ENCODE data around the gene PRKD1. TPM values are rescaled to one million over a fixed set of nuclear protein-coding genes. Genes with fewer than 3 reads are reported as not detected.

PRKD1 gene
- total and polyA plus RNA-seq, 10 of the 15 experiments (the other 5 are each of a cell fraction or from before 2014, with no cell fraction given) = 0.02 to 0.56 TPM; not detected in 8

DNA sequence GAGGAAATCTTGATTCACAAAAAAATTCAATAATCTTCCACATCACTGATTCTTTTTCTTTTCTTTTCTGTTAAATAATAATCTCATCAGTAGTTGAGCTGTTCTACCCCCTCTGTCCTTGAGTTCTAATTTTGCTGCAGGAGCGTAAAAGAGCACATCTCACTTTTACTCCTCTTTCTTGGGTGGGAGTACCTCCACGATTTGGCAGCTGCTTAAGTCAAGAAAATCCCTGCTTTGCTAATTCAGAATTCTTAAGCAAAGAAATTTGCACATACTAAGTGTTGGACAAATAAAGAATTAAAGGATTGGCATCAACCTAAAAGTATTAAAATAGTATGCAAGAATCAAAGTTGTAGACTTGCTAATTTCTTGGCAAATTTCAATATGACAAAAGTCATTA, 128.8 kb downstream of the PRKD1 start:
- FAIRE-seq (no peak), ATAC-seq (no peak), DNase-seq (ENCODE audit: low read depth, low spot score) (no peak)
- Histone ChIP-seq H3K36me3 (ENCODE audit: control insufficient read depth in 2 of 2, insufficient read depth in 2 of 2, low read length in 1 of 2) (no peaks in the 10 kb centered on the region), H3K27ac (ENCODE audit: control insufficient read depth, insufficient read depth) (no peak overlapping the region), H3K79me2 (ENCODE audit: control insufficient read depth, insufficient read depth, low read length) (no peaks in the 10 kb centered on the region), H3K27me3 (replicated peaks in 1 of 2; ENCODE audit: control insufficient read depth in 2 of 2, insufficient read depth in 2 of 2, low read length in 1 of 2) (no peaks in the 10 kb centered on the region), H3K9ac (ENCODE audit: control insufficient read depth, insufficient read depth, low read length) (no peak overlapping the region), H3K9me3 (replicated peaks; ENCODE audit: control insufficient read depth, insufficient read depth, low read length) (no peaks in the 10 kb centered on the region), H3K4me2 (ENCODE audit: control insufficient read depth, insufficient read depth) (no peak overlapping the region), H3K4me1 (ENCODE audit: control insufficient read depth, insufficient read depth, low read length) (no peaks in the 10 kb centered on the region), H3K4me3 (no peak overlapping the region), H4K20me1 (ENCODE audit: control insufficient read depth, insufficient read depth) (no peaks in the 10 kb centered on the region), H2AFZ (ENCODE audit: control insufficient read depth, low read depth, low read length) (no peak overlapping the region)
- CTCF ChIA-PET = interaction anchor here (0.7 to 1.0 kb wide), 2 partner anchors 16 to 59 kb away, joined by 3 to 4 read pairs; no protein-coding TSS in a partner anchor
- no TSS peak for BruUV-seq (replicated peaks)
- no peak for TF ChIP-seq NFYA (IDR thresholded peaks at IDR 0.05; ENCODE audit: borderline replicate concordance, low read depth, low read length)
- TF ChIP-seq, protein P1, sequence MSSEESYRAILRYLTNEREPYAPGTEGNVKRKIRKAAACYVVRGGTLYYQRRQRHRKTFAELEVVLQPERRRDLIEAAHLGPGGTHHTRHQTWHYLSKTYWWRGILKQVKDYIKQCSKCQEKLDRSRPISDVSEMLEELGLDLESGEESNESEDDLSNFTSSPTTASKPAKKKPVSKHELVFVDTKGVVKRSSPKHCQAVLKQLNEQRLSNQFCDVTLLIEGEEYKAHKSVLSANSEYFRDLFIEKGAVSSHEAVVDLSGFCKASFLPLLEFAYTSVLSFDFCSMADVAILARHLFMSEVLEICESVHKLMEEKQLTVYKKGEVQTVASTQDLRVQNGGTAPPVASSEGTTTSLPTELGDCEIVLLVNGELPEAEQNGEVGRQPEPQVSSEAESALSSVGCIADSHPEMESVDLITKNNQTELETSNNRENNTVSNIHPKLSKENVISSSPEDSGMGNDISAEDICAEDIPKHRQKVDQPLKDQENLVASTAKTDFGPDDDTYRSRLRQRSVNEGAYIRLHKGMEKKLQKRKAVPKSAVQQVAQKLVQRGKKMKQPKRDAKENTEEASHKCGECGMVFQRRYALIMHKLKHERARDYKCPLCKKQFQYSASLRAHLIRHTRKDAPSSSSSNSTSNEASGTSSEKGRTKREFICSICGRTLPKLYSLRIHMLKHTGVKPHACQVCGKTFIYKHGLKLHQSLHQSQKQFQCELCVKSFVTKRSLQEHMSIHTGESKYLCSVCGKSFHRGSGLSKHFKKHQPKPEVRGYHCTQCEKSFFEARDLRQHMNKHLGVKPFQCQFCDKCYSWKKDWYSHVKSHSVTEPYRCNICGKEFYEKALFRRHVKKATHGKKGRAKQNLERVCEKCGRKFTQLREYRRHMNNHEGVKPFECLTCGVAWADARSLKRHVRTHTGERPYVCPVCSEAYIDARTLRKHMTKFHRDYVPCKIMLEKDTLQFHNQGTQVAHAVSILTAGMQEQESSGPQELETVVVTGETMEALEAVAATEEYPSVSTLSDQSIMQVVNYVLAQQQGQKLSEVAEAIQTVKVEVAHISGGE (CRISPR knock-in tag; IDR thresholded peaks at IDR 0.05) = no peak
- no peak for TF ChIP-seq ETV6 (conservative IDR thresholded peaks at IDR 0.05 in 1 of 2, IDR thresholded peaks at IDR 0.05 in 1 of 2; ENCODE audit: borderline replicate concordance in 1 of 2, low read depth in 1 of 2)
- TF ChIP-seq, protein P2, sequence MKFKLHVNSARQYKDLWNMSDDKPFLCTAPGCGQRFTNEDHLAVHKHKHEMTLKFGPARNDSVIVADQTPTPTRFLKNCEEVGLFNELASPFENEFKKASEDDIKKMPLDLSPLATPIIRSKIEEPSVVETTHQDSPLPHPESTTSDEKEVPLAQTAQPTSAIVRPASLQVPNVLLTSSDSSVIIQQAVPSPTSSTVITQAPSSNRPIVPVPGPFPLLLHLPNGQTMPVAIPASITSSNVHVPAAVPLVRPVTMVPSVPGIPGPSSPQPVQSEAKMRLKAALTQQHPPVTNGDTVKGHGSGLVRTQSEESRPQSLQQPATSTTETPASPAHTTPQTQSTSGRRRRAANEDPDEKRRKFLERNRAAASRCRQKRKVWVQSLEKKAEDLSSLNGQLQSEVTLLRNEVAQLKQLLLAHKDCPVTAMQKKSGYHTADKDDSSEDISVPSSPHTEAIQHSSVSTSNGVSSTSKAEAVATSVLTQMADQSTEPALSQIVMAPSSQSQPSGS (IDR thresholded peaks at IDR 0.05; ENCODE audit: low read length) = no peak
- no peak for TF ChIP-seq EGR1 (IDR thresholded peaks at IDR 0.05; ENCODE audit: borderline replicate concordance in 1 of 2, low read depth in 2 of 2, low read length in 2 of 2)
- no peak for TF ChIP-seq MYC (IDR thresholded peaks at IDR 0.05; ENCODE audit: insufficient read depth, insufficient read length, insufficient replicate concordance, low read length, severe bottlenecking)
- no peak for TF ChIP-seq BCL11A (IDR thresholded peaks at IDR 0.05; ENCODE audit: low read depth, low read length)
- TF ChIP-seq SPI1 (IDR thresholded peaks at IDR 0.05; ENCODE audit: borderline replicate concordance, insufficient read depth, low read depth, low read length) = no peak
- no peak for TF ChIP-seq BRCA1 (IDR thresholded peaks at IDR 0.05; ENCODE audit: low read depth, low read length)
- TF ChIP-seq, protein P3, sequence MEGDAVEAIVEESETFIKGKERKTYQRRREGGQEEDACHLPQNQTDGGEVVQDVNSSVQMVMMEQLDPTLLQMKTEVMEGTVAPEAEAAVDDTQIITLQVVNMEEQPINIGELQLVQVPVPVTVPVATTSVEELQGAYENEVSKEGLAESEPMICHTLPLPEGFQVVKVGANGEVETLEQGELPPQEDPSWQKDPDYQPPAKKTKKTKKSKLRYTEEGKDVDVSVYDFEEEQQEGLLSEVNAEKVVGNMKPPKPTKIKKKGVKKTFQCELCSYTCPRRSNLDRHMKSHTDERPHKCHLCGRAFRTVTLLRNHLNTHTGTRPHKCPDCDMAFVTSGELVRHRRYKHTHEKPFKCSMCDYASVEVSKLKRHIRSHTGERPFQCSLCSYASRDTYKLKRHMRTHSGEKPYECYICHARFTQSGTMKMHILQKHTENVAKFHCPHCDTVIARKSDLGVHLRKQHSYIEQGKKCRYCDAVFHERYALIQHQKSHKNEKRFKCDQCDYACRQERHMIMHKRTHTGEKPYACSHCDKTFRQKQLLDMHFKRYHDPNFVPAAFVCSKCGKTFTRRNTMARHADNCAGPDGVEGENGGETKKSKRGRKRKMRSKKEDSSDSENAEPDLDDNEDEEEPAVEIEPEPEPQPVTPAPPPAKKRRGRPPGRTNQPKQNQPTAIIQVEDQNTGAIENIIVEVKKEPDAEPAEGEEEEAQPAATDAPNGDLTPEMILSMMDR (IDR thresholded peaks at IDR 0.05 in 2 of 3, conservative IDR thresholded peaks at IDR 0.05 in 1 of 3; ENCODE audit: control insufficient read depth in 2 of 3, extremely low read depth in 1 of 3, insufficient read depth in 1 of 3, low read depth in 3 of 3, low read length in 3 of 3) = no peak
- no peak for TF ChIP-seq NRF1 (conservative IDR thresholded peaks at IDR 0.05; ENCODE audit: low read depth, low read length)
- no peak for TF ChIP-seq MEF2A (IDR thresholded peaks at IDR 0.05; ENCODE audit: insufficient read depth, low read depth, low read length)
- TF ChIP-seq RCOR1 (conservative IDR thresholded peaks at IDR 0.05; ENCODE audit: low read depth, low read length) = no peak
- no peak for TF ChIP-seq YBX1 (IDR thresholded peaks at IDR 0.05)
- no peak for TF ChIP-seq BHLHE40 (IDR thresholded peaks at IDR 0.05; ENCODE audit: borderline replicate concordance in 1 of 2, low read depth in 2 of 2, low read length in 1 of 2)
- WGBS (ENCODE audit: insufficient coverage, insufficient replicate concordance, low lambda C conversion rate, missing lambda C conversion rate) = 11% methylated on average over 2 of the region's 2 CpGs
- intact Hi-C loops (cut with micrococcal nuclease; ENCODE audit: unreplicated experiment) (no loop called here), in situ Hi-C loops (cut with MboI) (no loop called here)
- POLR2A ChIA-PET = no interaction called here
- RAD21 ChIA-PET (ENCODE audit: unreplicated experiment) = no interaction called here
- SMC1A ChIA-PET (ENCODE audit: uncharacterized antibody, unreplicated experiment) = no interaction called here
